Germinal center (tissue), 1 donor: ENCODE data around the gene TRIM33.
"Not testable (repeated sequence)": the region's sequence is repeated elsewhere in the genome, so short reads cannot be mapped to it uniquely, and the experiment has no call there.

ENCODE experiments used
- DNase-seq: peaks from one replicate; pipeline ENCODE4 v3.0.0; 2012; ENCODE audit warnings: mixed read lengths, low spot score

TRIM33 gene

DNA sequence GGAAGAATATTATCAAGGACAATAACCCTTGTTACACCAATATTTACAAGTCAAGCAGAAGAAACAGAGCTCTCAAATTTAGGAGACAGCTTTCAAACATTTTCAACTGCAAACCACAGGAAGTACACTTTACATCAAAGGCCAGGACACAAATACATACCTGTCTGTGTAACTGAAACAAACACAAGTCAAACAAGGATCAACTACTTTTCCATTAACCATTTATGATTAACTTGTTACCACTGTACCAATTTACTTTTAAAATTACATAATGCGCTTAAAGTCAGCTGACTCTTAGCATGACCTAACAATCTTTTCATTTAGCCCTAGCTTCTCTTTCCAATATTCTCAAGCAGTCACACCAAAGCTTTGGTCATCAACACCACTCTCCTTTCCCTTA, 43.5 kb downstream of the TRIM33 start:
- no peak for DNase-seq

DNA sequence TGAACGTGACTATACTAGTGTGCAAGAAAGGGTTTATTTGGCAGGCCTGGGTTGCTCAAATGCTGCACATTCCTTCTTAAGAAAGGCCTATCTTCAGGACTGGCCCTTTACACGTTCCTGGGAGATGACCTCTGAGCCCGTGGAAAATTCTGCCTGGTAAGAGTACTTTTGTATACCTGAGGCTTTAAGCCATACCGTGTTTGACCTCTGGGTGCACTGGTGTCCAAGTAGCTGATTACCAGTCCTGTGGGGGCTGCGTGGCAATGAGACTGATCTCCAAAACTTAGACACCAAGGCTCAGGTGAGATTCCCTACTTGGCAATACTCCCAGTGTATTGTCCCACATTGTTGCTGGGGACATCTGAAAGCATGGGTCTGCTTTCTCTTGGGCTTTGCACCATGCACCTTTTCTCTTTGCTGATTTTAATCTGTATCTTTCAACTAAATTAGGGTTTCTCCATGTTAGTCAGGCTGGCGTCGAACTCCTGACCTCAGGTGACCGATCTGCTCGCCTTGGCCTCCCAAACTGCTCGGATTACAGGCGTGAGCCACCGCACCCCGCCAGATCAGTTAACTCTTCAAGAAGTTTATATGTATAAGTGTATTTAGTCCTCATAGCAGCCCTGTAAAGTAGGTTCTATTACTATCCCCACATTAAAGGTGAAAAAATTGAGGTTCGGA, 44.5 kb downstream of the TRIM33 start:
- DNase-seq = no peak

DNA sequence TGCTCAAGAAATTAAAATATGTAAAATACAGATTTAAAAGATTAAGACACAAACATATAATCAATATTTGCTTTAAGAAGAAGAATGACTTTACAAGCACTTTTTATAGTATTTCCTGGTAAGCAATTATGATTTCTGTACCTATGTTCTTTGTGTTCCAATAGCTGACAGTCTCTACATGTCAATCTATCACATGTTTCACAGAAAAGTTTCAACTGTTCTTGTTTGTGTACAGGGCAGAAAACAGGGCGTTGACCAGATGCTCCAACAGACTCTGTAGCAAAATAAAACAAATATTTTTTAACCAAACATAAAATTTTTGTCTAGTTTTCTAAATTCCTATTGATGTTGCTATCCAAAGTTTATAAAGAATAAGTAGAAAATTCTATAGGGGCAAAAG, 48.0 kb downstream of the TRIM33 start:
- no peak for DNase-seq

DNA sequence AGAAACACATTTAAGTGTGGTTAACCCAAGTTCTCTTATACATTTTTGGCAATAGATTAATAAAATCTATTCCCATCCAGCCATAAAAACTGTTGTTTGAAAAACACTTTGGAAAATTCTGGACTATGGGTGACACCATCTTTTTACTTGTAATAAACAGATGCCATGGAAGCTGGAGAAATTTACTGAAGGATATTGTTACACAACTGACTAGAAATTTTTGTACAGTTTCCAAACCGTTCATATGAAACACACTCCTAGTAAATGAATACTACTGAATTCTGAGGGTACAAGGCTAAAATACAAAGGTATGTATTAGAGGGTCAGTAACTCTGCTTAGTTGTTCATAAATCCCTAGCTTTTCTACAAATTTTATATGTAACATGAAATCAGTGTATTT, 48.7 kb downstream of the TRIM33 start:
- no peak for DNase-seq

DNA sequence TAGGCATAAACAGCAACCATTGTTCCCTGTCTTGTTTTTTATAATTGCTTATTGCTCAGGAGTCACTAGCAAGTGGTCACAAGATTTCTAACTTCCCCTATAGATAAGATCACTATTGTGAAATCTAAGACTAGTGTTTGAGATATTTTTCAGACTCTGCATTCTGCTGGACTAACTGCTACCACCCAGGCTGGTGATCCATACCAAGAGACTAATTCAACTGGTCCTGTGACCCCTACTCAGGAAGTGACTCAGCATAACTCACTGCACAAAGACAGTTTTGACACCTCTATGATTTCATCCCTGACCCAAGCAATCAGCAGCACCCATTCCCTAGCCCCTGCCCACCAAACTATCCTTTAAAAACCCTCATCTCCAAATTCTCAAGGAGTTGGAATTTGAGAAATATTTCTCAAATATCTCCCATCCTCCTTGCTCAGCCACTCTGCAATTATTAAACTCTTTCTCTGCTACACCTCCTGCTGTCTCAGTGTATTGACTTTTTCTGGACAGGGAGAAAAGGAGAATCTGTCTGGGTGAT, 52.7 kb downstream of the TRIM33 start:
- no peak for DNase-seq

DNA sequence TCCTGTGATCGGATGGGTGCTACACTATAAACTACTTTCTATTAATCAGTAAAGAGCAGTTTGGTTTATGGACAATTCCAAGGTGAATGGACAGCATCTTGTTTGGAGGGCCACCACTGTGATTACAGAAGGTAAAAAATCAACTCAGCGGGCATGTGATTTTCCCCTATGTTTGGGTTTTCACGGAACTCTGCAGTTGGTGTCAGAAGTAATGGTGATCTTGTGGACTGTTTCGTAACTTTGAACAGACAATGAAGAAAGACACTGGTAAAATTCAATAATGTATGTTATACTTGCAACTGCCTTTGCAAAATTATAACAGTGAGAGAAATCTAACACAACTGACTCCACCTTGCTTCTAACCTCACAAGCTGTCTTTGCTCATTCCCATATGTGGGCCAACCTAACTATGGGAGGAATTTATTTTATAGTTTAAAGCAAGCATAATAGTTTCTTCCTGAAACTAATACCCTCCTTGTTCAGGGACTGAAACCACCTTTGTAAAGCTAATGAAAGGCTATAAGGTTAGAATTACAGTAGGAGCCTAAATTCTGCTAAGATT, 53.2 kb downstream of the TRIM33 start:
- no peak for DNase-seq

DNA sequence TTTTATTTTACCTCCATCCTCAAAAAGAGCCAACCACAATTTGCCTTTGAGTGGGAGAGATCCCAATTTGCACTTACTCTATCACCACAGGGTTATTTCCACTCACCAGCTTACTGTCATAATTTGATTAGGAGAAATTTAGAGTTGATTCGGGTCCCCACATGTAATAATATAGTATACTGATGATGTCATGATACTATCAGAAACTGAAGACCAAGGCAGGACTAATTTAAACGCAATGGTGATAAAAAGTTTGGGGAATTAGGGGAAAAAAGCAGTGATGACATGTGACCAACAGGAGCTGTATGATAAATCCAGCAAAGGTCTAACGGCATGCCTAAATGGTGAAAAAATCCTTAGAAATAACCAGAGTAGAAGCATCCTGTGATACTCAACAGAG, 54.4 kb downstream of the TRIM33 start:
- DNase-seq = no peak

DNA sequence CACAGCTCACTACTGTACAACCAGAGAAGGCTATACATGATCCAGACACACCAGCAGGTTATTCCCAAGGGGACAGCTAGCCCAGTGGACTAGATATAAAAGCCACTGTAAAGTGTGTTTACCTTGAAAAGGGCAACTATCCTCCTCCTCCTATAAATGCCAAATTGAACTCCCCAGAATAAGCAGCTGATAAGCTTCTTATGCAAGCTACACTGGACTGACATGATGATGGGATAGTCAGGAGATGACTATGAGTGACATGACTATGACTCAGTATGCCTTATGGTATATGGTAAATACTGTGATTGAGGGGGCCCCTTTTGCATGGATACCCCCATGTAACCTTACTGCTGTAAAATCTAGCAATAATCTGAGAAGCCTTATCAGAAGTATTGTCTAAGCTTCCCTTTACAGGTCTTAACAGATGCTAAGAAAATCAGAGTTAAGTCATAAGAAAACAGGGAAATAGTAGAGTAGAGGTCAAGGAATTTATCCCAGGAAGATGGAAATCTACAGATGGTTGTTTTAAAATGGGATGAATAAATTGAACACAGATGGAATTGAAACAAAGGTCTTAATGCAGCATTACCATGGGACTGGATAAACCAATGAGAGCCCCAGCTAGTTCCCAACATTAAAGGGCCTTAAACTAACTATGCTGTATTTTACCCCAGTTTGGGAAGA, 55.8 kb downstream of the TRIM33 start:
- DNase-seq = no peak

DNA sequence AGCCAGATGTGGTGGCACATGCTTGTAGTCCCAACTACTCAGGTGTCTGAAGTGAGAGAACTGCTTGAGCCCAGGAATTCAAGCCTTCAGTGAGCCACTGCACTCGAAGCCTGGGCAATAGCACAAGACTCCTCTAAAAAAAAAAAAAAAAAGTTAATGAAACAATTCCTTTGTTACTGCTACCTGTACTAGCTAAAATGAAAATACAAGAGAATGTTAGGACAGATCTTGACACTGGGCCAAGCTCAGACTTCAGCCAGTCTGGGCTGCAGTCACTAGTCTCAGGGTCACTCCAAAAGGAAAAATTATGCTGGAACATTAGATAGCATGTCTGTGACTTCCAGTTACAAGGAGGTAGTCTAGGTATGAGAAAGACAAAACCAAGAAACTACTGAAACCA, 56.5 kb downstream of the TRIM33 start:
- DNase-seq = no peak

DNA sequence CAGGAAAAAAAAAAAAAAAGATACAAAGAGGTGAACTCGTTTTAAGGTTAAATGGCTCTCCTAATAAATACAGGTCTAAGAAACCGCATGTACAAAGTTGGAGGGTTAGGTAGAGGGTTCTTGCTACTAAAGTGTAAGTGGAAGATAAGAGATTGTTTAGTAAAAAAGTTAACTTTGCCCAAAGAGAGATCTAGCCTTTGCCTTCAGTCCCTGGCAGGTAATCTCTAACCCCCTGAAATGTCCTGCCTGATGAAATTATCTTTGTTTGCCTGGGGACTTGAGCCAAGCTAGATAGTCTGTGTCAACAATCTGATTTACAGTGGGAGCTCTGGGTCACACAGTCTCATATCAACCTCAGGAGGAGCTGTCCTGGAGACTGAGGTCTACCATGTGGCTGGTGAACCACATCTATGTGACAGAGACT, 57.6 kb downstream of the TRIM33 start:
- no peak for DNase-seq

DNA sequence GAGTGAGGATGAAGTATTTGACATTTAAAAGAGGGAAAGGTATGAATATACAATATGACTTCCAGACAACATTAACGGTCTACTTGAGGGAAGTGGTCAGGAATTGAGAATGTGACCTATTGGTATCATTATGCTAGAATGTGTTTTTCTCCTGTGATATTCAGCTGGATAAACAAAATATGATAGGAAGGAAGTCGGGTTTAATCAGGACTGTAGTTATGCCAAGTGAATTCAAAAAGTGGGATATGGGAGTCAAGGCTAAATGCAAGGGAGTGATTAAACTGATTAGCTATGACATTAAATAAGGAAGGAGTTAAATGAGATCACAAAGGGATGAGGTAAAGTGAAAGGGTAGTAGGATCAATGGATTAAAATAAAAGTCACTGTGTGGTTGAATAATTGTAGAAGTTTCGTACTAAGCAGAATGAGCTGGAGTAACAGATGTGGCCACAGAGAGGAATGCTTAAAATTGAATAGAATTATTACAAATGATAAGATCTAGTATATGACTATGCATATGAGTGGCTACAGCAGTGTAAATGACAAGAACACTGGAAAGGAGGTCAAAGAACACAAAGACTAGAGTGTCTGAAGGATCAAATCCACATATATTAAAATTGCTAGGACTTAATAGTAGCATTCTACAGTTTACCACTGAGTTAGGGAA, 62.5 kb downstream of the TRIM33 start:
- no peak for DNase-seq

DNA sequence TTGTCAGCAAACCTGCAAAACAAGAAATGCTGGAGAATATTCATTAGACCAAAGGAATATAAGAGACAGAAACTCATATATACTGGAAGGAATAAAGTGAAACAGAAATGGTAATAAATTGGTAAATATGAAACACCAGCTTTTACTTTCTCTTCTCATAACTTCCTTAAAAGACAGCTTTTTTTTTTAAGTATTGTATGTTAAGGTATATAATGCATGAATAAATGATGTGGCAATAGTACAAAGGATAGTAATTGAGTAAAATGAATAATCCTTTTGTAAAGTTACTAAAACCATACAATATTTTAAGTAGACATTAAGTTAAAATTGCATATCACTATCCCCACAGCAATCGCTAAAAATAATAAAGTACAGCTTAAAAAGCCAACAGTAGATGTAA, 64.8 kb downstream of the TRIM33 start:
- DNase-seq = no peak

DNA sequence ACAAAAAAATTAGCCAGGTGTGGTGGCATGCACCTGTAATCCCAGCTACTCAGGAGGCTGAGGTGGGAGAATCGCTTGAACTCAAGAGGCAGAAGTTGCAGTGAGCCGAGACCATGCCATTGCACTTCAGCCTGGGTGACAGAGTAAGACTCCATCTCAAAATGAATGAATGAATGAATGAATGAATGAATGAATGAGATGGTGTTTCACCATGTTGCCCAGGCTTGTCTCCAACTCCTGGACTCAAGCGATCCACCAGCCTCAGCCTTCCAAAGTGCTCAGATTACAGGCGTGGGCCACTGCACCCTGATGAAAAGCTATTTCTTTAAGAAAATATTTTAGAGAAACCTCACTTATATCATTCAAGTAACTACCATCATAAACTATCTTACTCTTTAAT, 67.8 kb downstream of the TRIM33 start:
- not testable (repeated sequence) for DNase-seq

DNA sequence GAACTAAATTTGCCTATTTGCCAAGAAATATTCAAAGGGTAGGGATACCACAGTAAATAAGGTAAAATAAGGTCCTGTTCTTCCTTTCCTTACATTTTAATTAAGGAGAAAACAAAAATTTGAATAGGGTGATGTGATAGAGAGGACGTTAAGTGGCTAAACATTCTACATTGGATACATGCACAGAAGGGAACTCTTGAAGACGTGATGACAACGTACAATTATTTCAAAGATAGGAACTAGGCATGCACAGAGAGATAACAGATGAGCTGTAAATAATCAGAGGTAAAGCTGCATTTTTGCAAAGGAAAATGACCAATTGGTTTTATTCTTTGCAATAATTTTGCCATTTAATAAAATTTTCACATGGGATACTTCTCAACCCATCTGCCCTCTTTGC, 69.7 kb downstream of the TRIM33 start:
- DNase-seq = no peak

DNA sequence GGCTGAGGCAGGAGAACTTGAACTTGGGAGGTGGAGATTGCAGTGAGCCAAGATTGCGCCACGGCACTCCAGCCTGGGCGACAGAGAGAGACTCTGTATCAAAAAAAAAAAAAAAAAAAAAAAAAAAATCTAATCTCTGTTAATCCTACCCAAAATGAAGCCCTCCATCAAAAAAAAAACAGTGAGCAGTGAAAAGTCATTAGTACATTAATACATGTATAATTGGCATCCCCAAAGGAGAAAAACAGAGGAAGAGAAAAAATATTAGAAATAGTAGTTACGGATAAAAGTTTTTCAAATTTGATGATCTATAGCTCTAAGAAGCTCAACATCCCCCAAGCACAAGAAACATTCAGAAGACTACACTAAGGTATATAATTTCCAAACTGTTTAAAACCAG, 71.6 kb downstream of the TRIM33 start:
- no peak for DNase-seq

DNA sequence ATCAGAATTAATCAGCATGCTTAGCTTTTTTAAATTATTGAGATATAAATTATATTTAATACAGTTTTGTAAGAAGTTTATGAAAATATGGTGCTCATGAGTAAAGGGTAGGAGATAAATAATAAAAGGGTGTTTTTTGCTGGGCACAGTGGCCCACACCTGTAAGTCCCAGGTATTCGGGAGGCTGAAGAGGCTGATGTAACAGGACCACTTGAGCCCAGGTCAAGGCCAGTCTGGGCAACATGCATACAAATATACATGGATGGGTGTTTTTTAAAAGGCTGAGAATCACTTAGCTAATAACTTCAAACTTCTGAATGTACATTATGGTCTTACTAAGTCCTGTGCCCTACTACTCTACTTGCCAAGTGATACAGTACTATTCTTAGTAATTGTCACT, 73.2 kb downstream of the TRIM33 start:
- DNase-seq = no peak

DNA sequence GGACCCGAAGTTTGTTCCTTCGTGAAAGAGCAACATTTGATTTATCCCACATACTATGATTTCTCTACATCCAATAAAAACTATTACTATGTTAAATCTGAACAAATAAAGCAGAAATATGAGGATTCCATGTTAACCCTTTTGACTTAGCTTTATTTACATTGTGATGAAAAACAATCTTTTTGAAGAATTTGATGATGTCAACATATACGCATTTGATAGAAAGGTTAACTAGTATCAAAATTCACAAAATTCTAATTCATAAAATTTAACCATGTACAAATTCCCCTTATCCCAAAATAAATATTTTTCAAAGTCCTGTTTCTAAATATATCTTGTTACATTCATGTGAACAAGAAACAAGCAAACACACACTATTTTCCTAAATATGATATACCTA, 74.2 kb downstream of the TRIM33 start:
- no peak for DNase-seq

DNA sequence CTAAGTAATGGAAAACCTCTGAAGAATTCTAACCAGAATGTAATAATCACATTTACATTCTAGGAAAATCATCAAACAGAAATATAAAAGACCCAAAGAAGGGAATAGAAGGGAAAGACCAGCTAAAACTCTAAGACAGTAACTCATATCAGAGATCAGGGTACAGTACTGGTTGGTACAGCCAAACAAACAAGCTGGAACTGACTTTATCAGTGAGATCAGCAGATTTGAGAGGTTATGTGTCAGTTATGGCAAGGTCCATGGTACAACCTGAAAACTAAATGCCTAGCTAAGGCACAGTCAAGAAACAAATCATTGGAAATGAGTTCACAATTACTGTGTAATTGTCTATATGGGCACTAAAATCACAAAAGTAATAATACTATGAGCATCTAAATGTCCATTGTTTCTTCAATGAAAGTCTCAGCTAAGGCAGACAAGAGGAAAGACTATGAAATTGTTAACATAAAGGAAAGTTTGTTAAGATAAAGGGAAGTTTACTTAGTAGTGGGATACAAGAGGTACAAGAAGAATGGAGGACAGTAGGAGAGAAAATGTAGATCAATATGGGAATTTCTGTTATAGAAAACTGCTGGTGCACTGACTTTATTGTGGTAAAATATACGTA, 75.8 kb downstream of the TRIM33 start:
- DNase-seq = no peak

DNA sequence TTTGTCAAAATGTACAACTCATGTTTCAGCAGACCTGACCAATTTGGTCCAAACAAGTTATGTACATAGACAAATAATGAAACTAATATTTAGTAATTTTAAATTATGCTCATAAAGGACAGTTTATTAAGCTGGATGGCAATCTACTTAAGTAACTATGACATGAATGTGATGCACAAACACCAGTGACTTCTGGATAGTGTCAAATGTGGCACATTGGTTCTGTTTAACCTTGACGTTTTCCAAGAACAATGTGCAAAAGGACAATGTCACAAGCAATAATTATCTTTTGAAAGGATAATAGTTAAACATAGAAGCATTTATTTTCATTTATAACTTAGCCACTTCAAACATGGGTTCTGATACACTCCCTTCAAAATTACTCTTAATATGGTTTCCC, 80.0 kb downstream of the TRIM33 start:
- no peak for DNase-seq

DNA sequence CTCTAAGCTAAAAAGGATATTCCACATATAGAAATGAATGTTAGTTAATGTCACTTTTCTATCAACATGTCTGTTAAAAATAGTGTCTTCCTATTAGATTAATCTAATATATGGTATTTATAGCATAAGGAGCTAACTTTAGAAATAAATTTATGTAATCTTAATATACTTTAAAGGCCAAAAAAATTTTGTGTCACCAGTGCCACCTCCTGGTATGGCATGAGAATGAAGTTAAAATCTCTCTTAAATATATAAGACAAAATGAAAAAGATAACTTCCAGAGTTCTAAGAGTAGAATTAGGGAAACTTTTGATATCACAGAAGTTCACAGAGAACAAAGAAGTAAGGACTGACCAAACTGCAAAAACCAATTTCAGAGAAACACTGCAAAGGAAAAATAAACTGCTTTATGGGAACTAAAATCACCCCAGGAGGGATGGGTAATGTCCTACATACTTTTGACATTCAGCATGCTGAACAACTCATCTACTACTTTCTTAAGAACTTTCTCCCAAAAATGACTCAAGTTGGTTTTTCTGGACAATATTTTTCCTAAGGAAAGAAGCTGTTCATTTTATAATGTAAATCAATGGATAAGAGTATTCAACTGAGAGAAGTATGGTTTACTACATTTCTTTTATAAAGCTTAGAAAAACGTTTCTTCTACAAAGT, 82.8 kb downstream of the TRIM33 start:
- DNase-seq = no peak

DNA sequence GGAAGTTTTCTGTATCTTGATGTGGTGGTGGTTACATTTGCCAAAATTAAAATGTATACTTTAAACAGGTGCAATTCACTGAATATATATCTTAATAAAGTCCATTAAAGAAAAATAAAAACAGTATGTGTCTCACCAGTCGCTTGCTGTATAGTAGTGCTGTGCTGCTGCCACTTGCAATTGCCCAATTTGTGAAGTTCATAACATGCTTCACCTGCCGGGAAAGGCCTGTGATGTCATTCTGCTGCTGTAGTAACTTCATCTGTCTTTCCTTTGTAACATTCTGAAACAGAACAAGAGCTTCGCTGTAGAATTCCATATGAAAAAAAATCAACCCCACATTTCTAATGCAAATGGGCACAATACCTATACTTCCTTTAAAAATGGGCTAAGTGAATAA, 83.4 kb downstream of the TRIM33 start:
- no peak for DNase-seq

DNA sequence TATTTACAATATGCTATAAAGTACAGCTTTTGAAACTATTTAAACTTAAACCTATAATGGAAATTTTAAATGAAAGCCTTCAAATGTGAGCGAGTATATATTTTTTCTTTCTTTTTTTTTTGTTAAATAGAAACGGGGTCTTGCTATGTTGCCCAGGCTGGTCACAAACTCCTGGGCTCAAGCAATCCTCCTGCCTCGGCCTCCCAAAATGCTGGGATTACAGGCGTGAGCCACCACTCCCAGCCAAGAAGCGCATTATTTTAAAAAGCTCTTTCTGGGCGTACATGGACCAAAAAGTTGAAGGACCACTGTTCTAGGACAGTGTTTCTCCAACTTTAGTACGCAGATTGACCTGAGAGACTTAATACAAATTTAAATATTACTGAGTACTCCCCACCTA, 87.5 kb downstream of the TRIM33 start:
- DNase-seq = no peak
